Right atrium auricular region (tissue), 2 donors: Measurements from ENCODE around the gene PTPRD. TPM values are rescaled to one million over a fixed set of nuclear protein-coding genes. Genes with fewer than 3 reads are reported as not detected.

Source experiments
- DNase-seq: peaks from one replicate; pipeline ENCODE4 v3.0.0-alpha.2; 2019; ENCODE audit warnings: low spot score
- H3K27ac ChIP-seq, 2 donors: fragments of 200-600 bp; sonication (generic); 1 replicate in 1 of 2; 2 replicates in 1 of 2; pipeline ENCODE4 v1.5.1; 2016 to 2019
- H3K27me3 ChIP-seq, 2 donors: fragments of 200-600 bp; sonication (generic); one replicate each; pipeline versions ENCODE4 v1.5.1 to v1.6.0; 2017 to 2019
- H3K36me3 ChIP-seq: fragments of 200-600 bp; sonication (generic); one replicate; pipeline ENCODE4 v1.5.1; 2016
- H3K4me1 ChIP-seq, 2 donors: fragments of 200-600 bp; sonication (generic); one replicate each; pipeline versions ENCODE4 v1.5.1 to v1.6.0; 2017 to 2019
- H3K4me3 ChIP-seq, 2 donors: fragments of 200-600 bp; sonication (generic); 1 replicate in 1 of 2; 2 replicates in 1 of 2; pipeline ENCODE4 v1.5.1; 2017 to 2019; ENCODE audit warnings: mild to moderate bottlenecking in 1 of 2, moderate library complexity in 1 of 2
- H3K9me3 ChIP-seq, 2 donors: fragments of 200-600 bp; sonication (generic); one replicate each; pipeline ENCODE4 v1.5.1; 2019
- total RNA-seq, 2 donors: library from RNA; depleted of rRNA; stranded (reverse); fragments of >200 nt; gene quantifications; one replicate each; pipeline ENCODE4 v1.1.0, GENCODE V29; 2016
- TF ChIP-seq, protein P1 (sequence below), 2 donors: fragments of 200-600 bp; sonication (generic); IDR thresholded peaks; one replicate each; pipeline ENCODE4 v1.5.1; 2019; ENCODE audit warnings: antibody characterized with exemption in 2 of 2

Gene PTPRD
- total RNA-seq, 2 donors from 2014 or later = 5.5 to 6.6 TPM

GRCh38 chr9:9592104-9592503 is 1020.7 kb downstream of the PTPRD start:
- Histone ChIP-seq H3K27ac (no peak overlapping the region), H3K4me3 (no peak overlapping the region), H3K27me3 (no peaks in the 10 kb centered on the region), H3K9me3 (no peaks in the 10 kb centered on the region), H3K4me1 (no peaks in the 10 kb centered on the region), H3K36me3 (no peaks in the 10 kb centered on the region)
- TF ChIP-seq, protein P1, sequence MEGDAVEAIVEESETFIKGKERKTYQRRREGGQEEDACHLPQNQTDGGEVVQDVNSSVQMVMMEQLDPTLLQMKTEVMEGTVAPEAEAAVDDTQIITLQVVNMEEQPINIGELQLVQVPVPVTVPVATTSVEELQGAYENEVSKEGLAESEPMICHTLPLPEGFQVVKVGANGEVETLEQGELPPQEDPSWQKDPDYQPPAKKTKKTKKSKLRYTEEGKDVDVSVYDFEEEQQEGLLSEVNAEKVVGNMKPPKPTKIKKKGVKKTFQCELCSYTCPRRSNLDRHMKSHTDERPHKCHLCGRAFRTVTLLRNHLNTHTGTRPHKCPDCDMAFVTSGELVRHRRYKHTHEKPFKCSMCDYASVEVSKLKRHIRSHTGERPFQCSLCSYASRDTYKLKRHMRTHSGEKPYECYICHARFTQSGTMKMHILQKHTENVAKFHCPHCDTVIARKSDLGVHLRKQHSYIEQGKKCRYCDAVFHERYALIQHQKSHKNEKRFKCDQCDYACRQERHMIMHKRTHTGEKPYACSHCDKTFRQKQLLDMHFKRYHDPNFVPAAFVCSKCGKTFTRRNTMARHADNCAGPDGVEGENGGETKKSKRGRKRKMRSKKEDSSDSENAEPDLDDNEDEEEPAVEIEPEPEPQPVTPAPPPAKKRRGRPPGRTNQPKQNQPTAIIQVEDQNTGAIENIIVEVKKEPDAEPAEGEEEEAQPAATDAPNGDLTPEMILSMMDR (IDR thresholded peaks at IDR 0.05) = no peak
- no peak for DNase-seq

GRCh38 chr9:9585920-9586319 is 1026.9 kb downstream of the PTPRD start:
- H3K27me3 ChIP-seq = no peaks in the 10 kb centered on the region
- H3K4me1 ChIP-seq = no peaks in the 10 kb centered on the region
- TF ChIP-seq, protein P1 (IDR thresholded peaks at IDR 0.05) = no peak
- no peak overlapping the region for H3K4me3 ChIP-seq
- H3K9me3 ChIP-seq = no peaks in the 10 kb centered on the region
- no peak for DNase-seq
- no peak overlapping the region for H3K27ac ChIP-seq
- no peaks in the 10 kb centered on the region for H3K36me3 ChIP-seq

GRCh38 chr9:9574080-9574479 is 1038.7 kb downstream of the PTPRD start:
- H3K27ac ChIP-seq = no peak overlapping the region
- H3K36me3 ChIP-seq = no peaks in the 10 kb centered on the region
- DNase-seq = no peak
- H3K4me1 ChIP-seq = no peaks in the 10 kb centered on the region
- TF ChIP-seq, protein P1 (IDR thresholded peaks at IDR 0.05) = no peak
- H3K27me3 ChIP-seq = no peaks in the 10 kb centered on the region
- no peak overlapping the region for H3K4me3 ChIP-seq
- H3K9me3 ChIP-seq = no peaks in the 10 kb centered on the region

- H3K27me3 ChIP-seq = no peaks in the 10 kb centered on the region
- H3K4me1 ChIP-seq = no peaks in the 10 kb centered on the region
- H3K4me3 ChIP-seq = no peak overlapping the region
- no peaks in the 10 kb centered on the region for H3K36me3 ChIP-seq
- TF ChIP-seq, protein P1 (IDR thresholded peaks at IDR 0.05) = no peak
- DNase-seq = no peak
- no peaks in the 10 kb centered on the region for H3K9me3 ChIP-seq
- H3K27ac ChIP-seq = no peak overlapping the region
Measured at GRCh38 chr9:9565700-9566099, 1047.1 kb downstream of the PTPRD start.

DNA sequence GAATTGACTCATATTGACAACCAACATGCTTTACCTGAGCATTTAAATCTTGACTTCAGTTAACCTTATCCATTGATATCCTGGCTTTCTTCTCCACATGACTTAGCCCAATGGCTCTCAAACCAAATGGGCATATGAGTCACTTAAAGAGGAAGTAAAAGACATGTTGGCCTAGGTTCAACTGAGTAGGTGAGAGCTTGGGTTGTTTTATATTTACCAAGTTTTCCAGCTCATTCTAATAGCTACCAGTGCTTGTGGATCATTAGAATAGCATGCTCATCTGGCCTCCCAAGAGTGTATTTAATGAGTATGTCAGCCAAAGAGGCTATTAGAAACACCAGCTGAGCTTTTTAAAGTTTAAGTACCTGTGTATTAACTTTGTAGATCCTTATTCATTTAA is 1049.0 kb downstream of the PTPRD start:
- Histone ChIP-seq H3K9me3 (no peaks in the 10 kb centered on the region), H3K4me3 (no peak overlapping the region), H3K27me3 (no peaks in the 10 kb centered on the region), H3K27ac (no peak overlapping the region), H3K36me3 (no peaks in the 10 kb centered on the region), H3K4me1 (no peaks in the 10 kb centered on the region)
- TF ChIP-seq, protein P1 (IDR thresholded peaks at IDR 0.05) = no peak
- DNase-seq = no peak

GRCh38 chr9:9560382-9561035 is 1052.3 kb downstream of the PTPRD start:
- no peak for DNase-seq
- no peak overlapping the region for H3K4me3 ChIP-seq
- TF ChIP-seq, protein P1 (IDR thresholded peaks at IDR 0.05) = no peak
- no peaks in the 10 kb centered on the region for H3K4me1 ChIP-seq
- H3K27ac ChIP-seq = no peak overlapping the region
- H3K9me3 ChIP-seq = no peaks in the 10 kb centered on the region
- H3K27me3 ChIP-seq = no peaks in the 10 kb centered on the region
- no peaks in the 10 kb centered on the region for H3K36me3 ChIP-seq
